ENCODE measurements around the gene ZBTB16.

- TF ChIP-seq CTCF (IDR thresholded peaks at IDR 0.05 in 8 of 11, conservative IDR thresholded peaks at IDR 0.05 in 3 of 11), result no peak
- no peak for TF ChIP-seq POLR2AphosphoS5 (IDR thresholded peaks at IDR 0.05)
Observed at GRCh38 chr11:114153224-114153623, 93.7 kb downstream of the ZBTB16 start.

Data from spleen (tissue), 7 donors.